Peyer's patch (tissue), 4 donors: ENCODE measurements around the gene PPP2R2C. TPM values are rescaled to one million over a fixed set of nuclear protein-coding genes. Genes with fewer than 3 reads are reported as not detected.

Experiments used
- DNase-seq, 3 donors: peaks; one replicate each; pipeline ENCODE4 v3.0.0-alpha.2; 2017 to 2019
- H3K27ac ChIP-seq, 4 donors: fragments of 200-600 bp; sonication (generic); one replicate each; pipeline ENCODE4 v1.5.1; 2016 to 2019
- H3K27me3 ChIP-seq, 2 donors: fragments of 200-600 bp; sonication (generic); one replicate each; pipeline ENCODE4 v1.5.1; 2019
- H3K36me3 ChIP-seq, 3 donors: fragments of 200-600 bp; sonication (generic); one replicate each; pipeline ENCODE4 v1.5.1; 2016 to 2019
- H3K4me1 ChIP-seq, 4 donors: fragments of 200-600 bp; sonication (generic); one replicate each; pipeline ENCODE4 v1.5.1; 2016 to 2019
- H3K4me3 ChIP-seq, 4 donors: fragments of 200-600 bp; sonication (generic); 1 replicate in 3 of 4; 2 replicates in 1 of 4; pipeline ENCODE4 v1.5.1; 2016 to 2019; ENCODE audit warnings: mild to moderate bottlenecking in 1 of 4
- H3K9me3 ChIP-seq, 4 donors: fragments of 200-600 bp; sonication (generic); one replicate each; pipeline ENCODE4 v1.5.1; 2016 to 2019; ENCODE audit warnings: mild to moderate bottlenecking in 1 of 4
- POLR2A ChIP-seq, 2 donors: fragments of 450-650 bp; IDR thresholded peaks; one replicate each; pipeline ENCODE4 v1.5.1; 2017; ENCODE audit warnings: antibody characterized with exemption in 2 of 2, mild to moderate bottlenecking in 2 of 2, moderate library complexity in 2 of 2
- total RNA-seq, 4 donors: library from RNA; depleted of rRNA; stranded (reverse); fragments of >200 nt; gene quantifications; one replicate each; pipeline ENCODE4 v1.1.0, GENCODE V29; 2016
- TF ChIP-seq, protein P1 (sequence below), 6 experiments: fragments of 450-650 bp in 4 of 6; fragments of 200-600 bp in 2 of 6; sonication (generic) in 1 of 6; IDR thresholded peaks; one replicate each; pipeline ENCODE4 v1.5.1; 2017 to 2019; ENCODE audit warnings: antibody characterized with exemption in 6 of 6, mild to moderate bottlenecking in 3 of 6, moderate library complexity in 1 of 6

PPP2R2C gene
- total RNA-seq, 4 donors from 2014 or later, result 0.27 to 4.1 TPM; not detected in 2

- Histone ChIP-seq H3K27me3 (no peaks in the 10 kb centered on the region), H3K9me3 (no peaks in the 10 kb centered on the region), H3K27ac (no peak overlapping the region), H3K4me1 (no peaks in the 10 kb centered on the region), H3K4me3 (no peak overlapping the region), H3K36me3 (no peaks in the 10 kb centered on the region)
- DNase-seq, result no peak
- no peak for TF ChIP-seq POLR2A (IDR thresholded peaks at IDR 0.05)
- TF ChIP-seq, protein P1, sequence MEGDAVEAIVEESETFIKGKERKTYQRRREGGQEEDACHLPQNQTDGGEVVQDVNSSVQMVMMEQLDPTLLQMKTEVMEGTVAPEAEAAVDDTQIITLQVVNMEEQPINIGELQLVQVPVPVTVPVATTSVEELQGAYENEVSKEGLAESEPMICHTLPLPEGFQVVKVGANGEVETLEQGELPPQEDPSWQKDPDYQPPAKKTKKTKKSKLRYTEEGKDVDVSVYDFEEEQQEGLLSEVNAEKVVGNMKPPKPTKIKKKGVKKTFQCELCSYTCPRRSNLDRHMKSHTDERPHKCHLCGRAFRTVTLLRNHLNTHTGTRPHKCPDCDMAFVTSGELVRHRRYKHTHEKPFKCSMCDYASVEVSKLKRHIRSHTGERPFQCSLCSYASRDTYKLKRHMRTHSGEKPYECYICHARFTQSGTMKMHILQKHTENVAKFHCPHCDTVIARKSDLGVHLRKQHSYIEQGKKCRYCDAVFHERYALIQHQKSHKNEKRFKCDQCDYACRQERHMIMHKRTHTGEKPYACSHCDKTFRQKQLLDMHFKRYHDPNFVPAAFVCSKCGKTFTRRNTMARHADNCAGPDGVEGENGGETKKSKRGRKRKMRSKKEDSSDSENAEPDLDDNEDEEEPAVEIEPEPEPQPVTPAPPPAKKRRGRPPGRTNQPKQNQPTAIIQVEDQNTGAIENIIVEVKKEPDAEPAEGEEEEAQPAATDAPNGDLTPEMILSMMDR (IDR thresholded peaks at IDR 0.05), result no peak
Measured at GRCh38 chr4:6378493-6379445, 93.6 kb downstream of the PPP2R2C start.

DNA sequence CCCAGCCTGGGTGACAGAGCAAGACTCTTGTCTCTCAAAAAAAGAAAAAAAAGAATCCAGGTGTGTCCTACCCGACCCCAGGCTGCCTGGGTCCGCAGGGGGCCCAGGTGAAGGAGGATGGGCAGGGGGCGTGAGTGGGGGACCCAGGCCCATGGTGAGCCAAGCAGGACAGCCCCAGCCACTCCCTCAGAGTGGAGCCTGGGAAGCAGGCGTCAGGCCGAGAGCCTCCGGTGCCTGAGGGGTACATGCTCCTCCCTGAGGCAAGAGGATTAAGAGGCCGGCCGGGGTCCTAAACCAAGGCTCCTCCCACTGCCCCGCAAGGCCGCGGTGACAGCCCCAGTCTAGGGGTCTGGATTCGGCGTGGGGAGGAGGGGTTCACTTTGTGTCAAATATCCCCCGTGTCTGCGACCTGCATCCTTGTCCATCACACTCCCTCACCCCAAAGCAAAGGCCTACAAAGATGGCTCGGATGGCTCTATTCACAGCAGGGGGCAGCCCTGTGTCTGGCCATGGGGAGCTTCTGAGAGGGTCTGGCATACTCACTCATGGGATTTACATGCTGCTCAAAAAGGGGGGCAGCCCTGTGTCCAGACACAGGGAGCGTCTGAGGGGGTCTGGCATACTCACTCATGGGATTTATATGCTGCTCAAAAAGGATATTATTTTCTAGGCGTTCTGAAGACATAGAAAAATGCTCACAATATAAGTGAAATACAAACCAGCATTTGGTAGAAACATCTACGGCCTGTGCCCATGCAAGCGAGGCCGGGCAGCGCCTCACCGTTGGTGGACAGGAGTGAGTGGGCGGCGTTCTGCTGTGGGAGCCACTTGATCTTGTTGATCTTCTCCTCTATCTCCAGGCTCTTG, 94.6 kb downstream of the PPP2R2C start:
- TF ChIP-seq, protein P1 (IDR thresholded peaks at IDR 0.05), result no peak
- TF ChIP-seq POLR2A (IDR thresholded peaks at IDR 0.05), result no peak
- Histone ChIP-seq H3K36me3 (no peaks in the 10 kb centered on the region), H3K4me3 (no peak overlapping the region), H3K4me1 (no peaks in the 10 kb centered on the region), H3K9me3 (no peaks in the 10 kb centered on the region), H3K27me3 (no peaks in the 10 kb centered on the region), H3K27ac (no peak overlapping the region)
- no peak for DNase-seq

DNA sequence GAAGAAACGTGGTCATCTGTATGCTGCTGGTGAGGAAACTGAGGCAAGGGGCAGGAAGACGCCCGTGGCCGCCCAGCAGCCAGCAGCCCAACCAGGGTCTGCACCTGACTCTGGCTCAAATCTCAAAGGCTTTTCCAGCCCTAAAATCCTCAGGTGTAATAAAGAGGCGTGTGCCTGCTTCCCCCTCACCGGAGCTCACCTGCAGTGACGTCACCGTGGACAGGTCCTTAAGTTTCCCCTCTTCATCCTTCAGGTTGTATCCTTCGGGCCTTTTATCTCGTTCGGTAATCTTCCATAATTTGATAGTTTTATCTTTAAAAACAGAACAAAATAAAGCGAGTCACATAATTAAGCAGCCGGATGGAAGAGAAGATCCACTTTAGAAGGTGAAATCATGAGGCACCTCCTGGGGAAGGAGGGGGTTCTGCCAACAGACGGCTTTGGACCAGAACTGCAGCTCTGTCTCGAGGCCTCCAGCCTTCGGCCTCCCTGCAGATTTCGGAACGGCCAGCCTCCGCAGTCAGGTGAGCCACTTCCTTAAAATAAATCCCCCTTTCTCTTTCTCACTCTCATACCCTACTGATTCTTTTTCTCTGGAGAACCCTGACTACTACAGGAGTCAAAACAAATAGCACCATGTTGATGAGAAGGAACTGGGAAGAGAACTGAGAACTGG, 96.7 kb downstream of the PPP2R2C start:
- Histone ChIP-seq H3K27ac (no peak overlapping the region), H3K36me3 (no peaks in the 10 kb centered on the region), H3K27me3 (no peaks in the 10 kb centered on the region), H3K9me3 (no peaks in the 10 kb centered on the region), H3K4me1 (no peaks in the 10 kb centered on the region), H3K4me3 (no peak overlapping the region)
- TF ChIP-seq, protein P1 (IDR thresholded peaks at IDR 0.05), result no peak
- TF ChIP-seq POLR2A (IDR thresholded peaks at IDR 0.05), result no peak
- no peak for DNase-seq

GRCh38 chr4:6374575-6374974, 97.8 kb downstream of the PPP2R2C start:
- no peaks in the 10 kb centered on the region for H3K27me3 ChIP-seq
- no peak for TF ChIP-seq POLR2A (IDR thresholded peaks at IDR 0.05)
- TF ChIP-seq, protein P1 (IDR thresholded peaks at IDR 0.05), result no peak
- no peak for DNase-seq
- no peak overlapping the region for H3K4me3 ChIP-seq
- no peaks in the 10 kb centered on the region for H3K36me3 ChIP-seq
- no peak overlapping the region for H3K27ac ChIP-seq
- H3K4me1 ChIP-seq, result no peaks in the 10 kb centered on the region
- no peaks in the 10 kb centered on the region for H3K9me3 ChIP-seq
